Activated CD8-positive, alpha-beta T cell treated with anti-CD3 and anti-CD28 coated beads for 36 hours (primary cell): ENCODE measurements around the gene PTPRD. TPM values are rescaled to one million over a fixed set of nuclear protein-coding genes. Genes with fewer than 3 reads are reported as not detected.

ENCODE experiments used
- ATAC-seq: fragments of 200-7000 bp; cut with Tn5 transposase; one replicate; pipeline ENCODE4 v1.10.0; 2021; ENCODE audit warnings: mild to moderate bottlenecking, moderate library complexity
- CTCF ChIA-PET: fragments of 350-600 bp; sonication (Branson Sonifier 250); formaldehyde crosslinking; loops from one replicate; lab custom pipeline; 2021; ENCODE audit warnings: antibody characterized with exemption; lab: Charles Lee
- POLR2A ChIA-PET: fragments of 350-600 bp; sonication (Branson Sonifier 250); formaldehyde crosslinking; loops from one replicate; lab custom pipeline; 2021; ENCODE audit warnings: antibody characterized with exemption; lab: Charles Lee
- DNase-seq: peaks from one replicate; pipeline ENCODE4 v3.0.0-alpha.2; 2020
- H3K27ac Mint-ChIP-seq: one replicate; pipeline ENCODE4 v1.8.0; 2021; ENCODE audit warnings: mild to moderate bottlenecking, mixed read lengths
- H3K27me3 Mint-ChIP-seq: one replicate; pipeline ENCODE4 v1.8.0; 2021; ENCODE audit warnings: mixed read lengths
- H3K36me3 Mint-ChIP-seq: one replicate; pipeline ENCODE4 v1.8.0; 2021; ENCODE audit warnings: low read depth, mixed read lengths
- H3K4me1 Mint-ChIP-seq: one replicate; pipeline ENCODE4 v1.8.0; 2021; ENCODE audit warnings: low read depth, mixed read lengths
- H3K4me3 Mint-ChIP-seq: one replicate; pipeline ENCODE4 v1.8.0; 2021; ENCODE audit warnings: mild to moderate bottlenecking, moderate library complexity, mixed read lengths
- H3K9me3 Mint-ChIP-seq: one replicate; pipeline ENCODE4 v1.8.0; 2021; ENCODE audit warnings: mixed read lengths
- intact Hi-C: fragments of 100-400 bp; cut with micrococcal nuclease; formaldehyde crosslinking; loops from one replicate; pipeline ENCODE4 v1.10.0; 2022
- total RNA-seq, 2 experiments: library from RNA; stranded (reverse); gene quantifications; one replicate each; pipeline ENCODE4 v1.2.3, GENCODE V29; 2021
- TF ChIP-seq, protein P1 (sequence below): fragments of 200-600 bp; IDR thresholded peaks from one replicate; pipeline ENCODE4 v1.8.0; 2022; ENCODE audit warnings: antibody characterized with exemption, mild to moderate bottlenecking

Gene PTPRD
- total RNA-seq, 2 experiments from 2014 or later: not detected

DNA sequence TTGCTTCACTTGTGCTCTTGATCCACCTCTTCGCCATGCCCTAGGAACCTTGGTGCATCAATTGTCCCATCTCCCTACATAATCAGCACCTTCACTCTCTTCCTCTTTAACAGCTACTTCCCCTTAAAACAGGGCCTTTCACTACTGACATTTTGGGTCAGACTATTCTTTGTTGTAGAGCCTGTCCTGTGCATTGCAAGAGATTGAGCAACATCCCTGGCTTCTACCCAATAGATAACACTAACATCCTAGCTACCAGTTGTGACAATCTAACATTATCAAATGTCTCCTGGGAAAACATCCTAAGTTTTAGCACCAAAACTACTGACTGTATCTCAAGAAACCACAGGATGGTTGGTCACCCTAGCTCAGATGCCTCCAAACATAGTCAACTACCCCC lies 1958.9 kb downstream of the PTPRD start:
- H3K36me3 Mint-ChIP-seq: no peaks in the 10 kb centered on the region
- TF ChIP-seq, protein P1, sequence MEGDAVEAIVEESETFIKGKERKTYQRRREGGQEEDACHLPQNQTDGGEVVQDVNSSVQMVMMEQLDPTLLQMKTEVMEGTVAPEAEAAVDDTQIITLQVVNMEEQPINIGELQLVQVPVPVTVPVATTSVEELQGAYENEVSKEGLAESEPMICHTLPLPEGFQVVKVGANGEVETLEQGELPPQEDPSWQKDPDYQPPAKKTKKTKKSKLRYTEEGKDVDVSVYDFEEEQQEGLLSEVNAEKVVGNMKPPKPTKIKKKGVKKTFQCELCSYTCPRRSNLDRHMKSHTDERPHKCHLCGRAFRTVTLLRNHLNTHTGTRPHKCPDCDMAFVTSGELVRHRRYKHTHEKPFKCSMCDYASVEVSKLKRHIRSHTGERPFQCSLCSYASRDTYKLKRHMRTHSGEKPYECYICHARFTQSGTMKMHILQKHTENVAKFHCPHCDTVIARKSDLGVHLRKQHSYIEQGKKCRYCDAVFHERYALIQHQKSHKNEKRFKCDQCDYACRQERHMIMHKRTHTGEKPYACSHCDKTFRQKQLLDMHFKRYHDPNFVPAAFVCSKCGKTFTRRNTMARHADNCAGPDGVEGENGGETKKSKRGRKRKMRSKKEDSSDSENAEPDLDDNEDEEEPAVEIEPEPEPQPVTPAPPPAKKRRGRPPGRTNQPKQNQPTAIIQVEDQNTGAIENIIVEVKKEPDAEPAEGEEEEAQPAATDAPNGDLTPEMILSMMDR: no peak
- CTCF ChIA-PET: no interaction called here
- DNase-seq: no peak
- ATAC-seq: no peak
- POLR2A ChIA-PET: no interaction called here
- H3K9me3 Mint-ChIP-seq: no peaks in the 10 kb centered on the region
- no peaks in the 10 kb centered on the region for H3K4me1 Mint-ChIP-seq
- H3K27ac Mint-ChIP-seq: no peak overlapping the region
- intact Hi-C loops: no loop called here
- no peak overlapping the region for H3K4me3 Mint-ChIP-seq
- H3K27me3 Mint-ChIP-seq: no peaks in the 10 kb centered on the region

DNA sequence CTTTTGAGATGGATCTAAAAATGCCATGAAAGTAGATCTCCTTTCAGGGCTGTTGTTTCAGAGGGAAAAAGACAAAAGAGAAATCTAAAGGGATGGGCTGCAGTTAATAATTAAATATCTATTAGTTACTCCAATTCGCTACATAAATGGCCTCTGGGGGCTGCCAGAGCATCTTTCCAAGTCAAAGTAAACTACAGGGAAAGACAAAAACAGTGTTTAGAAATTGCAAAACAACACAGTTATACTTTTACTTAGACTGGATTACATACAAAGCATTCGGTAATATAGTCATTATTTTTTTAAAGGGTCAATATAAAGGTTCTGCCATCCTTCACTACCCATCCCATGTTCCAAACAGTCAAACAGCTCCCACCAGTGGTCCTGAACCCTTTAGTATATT lies 1959.7 kb downstream of the PTPRD start:
- Mint-ChIP-seq H3K9me3 (no peaks in the 10 kb centered on the region), H3K4me3 (no peak overlapping the region), H3K27ac (no peak overlapping the region), H3K27me3 (no peaks in the 10 kb centered on the region), H3K4me1 (no peaks in the 10 kb centered on the region), H3K36me3 (no peaks in the 10 kb centered on the region)
- TF ChIP-seq, protein P1: no peak
- no peak for DNase-seq
- no peak for ATAC-seq
- ChIA-PET CTCF (no interaction called here), POLR2A (no interaction called here)
- intact Hi-C loops: no loop called here

DNA sequence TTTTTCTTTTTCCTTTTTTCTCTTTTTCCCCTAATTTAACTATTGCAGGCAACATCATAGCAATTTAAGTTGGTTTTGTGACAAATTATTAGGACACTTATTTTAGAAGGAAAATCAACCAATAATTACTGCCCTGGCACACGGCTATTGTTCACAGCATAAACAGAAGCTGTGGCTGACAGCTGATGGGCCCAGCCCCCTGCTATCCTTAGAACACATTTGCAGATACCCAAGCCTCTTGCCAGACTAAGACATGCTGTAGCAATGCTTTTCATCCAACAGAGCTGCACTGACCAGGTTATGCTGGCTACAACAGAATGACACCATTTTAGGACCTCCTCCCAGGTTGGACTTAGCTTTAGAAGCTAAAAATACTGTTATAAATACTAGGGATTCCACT lies 1960.5 kb downstream of the PTPRD start:
- ATAC-seq (no peak), DNase-seq (no peak)
- Mint-ChIP-seq H3K27me3 (no peaks in the 10 kb centered on the region), H3K9me3 (no peaks in the 10 kb centered on the region), H3K27ac (no peak overlapping the region), H3K4me1 (no peaks in the 10 kb centered on the region), H3K4me3 (no peak overlapping the region), H3K36me3 (no peaks in the 10 kb centered on the region)
- ChIA-PET POLR2A (no interaction called here), CTCF (no interaction called here)
- intact Hi-C loops: no loop called here
- TF ChIP-seq, protein P1: no peak

DNA sequence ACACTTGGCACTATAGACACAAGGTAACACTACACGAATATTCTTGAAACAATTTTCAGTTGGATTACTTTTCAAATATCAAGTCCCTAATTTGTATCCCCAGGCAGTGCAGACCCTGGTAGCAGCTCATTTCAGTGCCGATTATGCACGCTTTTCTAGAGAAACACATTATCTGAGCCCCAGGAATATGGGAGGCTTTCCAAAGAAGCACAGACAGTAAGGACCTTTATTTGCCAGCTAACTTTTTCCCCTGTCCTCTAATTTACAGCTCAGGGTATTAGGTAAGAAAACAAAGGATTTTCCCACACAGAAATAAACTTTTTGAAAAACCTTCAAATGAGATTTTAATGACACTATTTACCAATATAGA lies 1961.0 kb downstream of the PTPRD start:
- POLR2A ChIA-PET: no interaction called here
- no peak overlapping the region for H3K4me3 Mint-ChIP-seq
- intact Hi-C loops: no loop called here
- H3K36me3 Mint-ChIP-seq: no peaks in the 10 kb centered on the region
- no peaks in the 10 kb centered on the region for H3K4me1 Mint-ChIP-seq
- no peak for ATAC-seq
- CTCF ChIA-PET: no interaction called here
- H3K9me3 Mint-ChIP-seq: no peaks in the 10 kb centered on the region
- DNase-seq: no peak
- no peaks in the 10 kb centered on the region for H3K27me3 Mint-ChIP-seq
- TF ChIP-seq, protein P1: no peak
- no peak overlapping the region for H3K27ac Mint-ChIP-seq

DNA sequence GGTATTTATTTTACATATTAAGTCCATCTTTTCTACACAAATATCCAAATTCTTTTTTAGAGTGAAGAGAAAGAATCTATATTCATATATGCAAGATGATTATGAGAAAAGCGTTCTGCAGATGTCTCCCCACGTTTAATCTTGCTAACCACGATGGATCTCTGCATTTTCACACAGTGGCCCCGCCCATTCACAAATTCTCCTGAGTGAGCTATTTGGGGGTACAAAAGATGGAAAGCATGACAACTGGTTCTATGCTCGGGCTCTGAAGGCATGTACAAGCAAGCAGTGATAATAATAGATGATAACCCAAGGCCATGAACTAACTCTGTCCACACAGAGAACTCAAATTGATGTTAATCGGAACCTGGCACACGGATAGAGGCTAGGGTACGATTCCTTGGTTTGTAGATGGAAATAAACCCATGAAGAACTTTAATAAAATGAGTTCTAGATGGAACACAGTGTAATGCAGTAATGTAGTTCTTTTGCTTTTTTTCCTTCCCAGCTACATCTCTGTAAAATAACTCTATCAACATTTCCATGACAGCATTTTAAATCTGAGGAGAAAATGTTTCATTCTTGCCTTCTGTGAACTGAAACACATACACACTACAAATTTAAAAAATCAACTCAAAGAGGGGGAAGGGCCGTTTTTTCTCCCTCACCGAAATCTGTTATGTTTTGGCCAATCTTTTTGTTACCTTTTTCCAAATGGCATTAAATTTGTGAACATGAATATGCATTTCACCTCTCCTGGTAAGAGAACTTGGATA lies 1961.5 kb downstream of the PTPRD start:
- ATAC-seq: no peak
- H3K4me3 Mint-ChIP-seq: no peak overlapping the region

More for the DNA sequence above, 1961.5 kb downstream of the PTPRD start:
- no peak overlapping the region for H3K27ac Mint-ChIP-seq
- DNase-seq: no peak
- no peaks in the 10 kb centered on the region for H3K4me1 Mint-ChIP-seq
- POLR2A ChIA-PET: no interaction called here
- no peaks in the 10 kb centered on the region for H3K27me3 Mint-ChIP-seq
- CTCF ChIA-PET: no interaction called here
- TF ChIP-seq, protein P1: no peak
- H3K9me3 Mint-ChIP-seq: no peaks in the 10 kb centered on the region
- intact Hi-C loops: no loop called here
- no peaks in the 10 kb centered on the region for H3K36me3 Mint-ChIP-seq
